Measurements from ENCODE around the gene RSPH10B2.
"Not testable (repeated sequence)": the region's sequence is repeated elsewhere in the genome, so short reads cannot be mapped to it uniquely, and the experiment has no call there.

Gene RSPH10B2

GRCh38 chr7:6753964-6754363 lies at the start of gene RSPH10B2:
RSPH10B2 (plus strand) TSS chr7:6754103; CDS start chr7:6757678, 3,575 bp downstream.
- not testable (repeated sequence) for FAIRE-seq

DNA sequence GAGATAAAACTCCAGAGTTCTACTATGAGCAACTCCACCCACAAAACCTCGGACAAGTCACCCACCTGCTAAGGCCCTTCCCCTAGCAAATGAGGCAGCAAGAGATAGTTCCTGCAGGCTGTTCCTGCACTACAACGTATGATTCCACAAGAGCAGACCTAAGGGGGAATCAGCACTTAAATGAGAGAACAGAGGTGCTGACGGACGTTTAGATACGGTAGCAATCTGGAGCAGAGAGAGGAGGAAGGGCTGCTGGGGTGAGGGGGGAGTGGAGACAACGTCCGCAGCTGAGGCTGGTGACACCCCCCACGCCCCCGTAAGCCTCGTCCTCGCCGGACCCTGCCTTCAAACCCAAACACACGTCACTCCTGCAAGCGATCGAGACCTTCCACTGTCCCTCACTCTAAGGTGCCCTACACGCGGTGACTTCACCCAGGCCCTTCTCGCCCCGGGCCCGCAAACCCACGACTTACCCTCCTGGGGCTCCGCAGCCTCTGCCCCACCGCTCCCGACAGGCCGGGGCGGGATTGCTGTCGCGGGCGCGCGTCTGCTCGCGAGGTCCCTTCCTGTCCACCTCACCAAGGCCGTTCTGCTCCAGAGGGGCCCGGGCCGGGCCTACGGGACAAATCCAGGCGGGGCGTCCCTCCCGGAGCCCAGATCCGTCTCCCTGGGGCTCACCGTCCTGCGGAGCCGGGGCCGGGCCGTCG lies 47.8 kb upstream of the RSPH10B2 start:
- FAIRE-seq = no peak

DNA sequence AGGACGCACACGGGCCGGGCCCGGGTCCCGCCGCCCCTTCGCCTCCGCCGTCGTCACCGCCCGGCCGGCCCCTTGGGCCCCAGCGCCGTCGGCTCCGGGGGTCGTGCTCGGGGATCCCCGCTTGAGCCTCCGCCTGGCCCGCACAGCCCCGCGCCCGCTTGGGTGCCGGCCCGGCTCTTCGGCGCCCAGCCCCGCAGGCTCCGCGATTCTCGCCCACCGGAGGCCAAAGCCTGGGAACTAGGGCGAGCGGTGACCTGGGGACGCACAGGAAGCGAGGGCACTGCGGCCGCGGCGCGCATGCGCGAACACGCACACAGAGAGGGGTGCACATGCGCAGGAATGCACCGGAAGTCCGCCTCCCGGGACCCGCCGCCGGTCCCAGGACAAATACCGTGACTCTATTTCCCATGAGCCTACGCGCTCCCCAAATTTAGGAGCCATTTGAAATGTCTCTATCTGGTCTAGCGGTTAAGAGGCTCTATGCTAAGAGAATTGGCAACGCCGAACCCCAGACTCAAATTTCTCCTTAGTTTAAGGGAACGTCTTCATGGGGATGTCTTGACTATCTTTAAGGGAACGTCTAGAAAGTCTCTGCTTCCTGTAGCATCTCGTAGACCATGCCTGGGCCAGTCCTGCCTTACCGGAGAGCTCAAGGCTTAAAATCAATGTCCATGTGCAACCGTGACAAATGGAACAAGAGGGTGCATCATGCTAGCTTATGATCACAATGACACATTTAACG lies 47.1 kb upstream of the RSPH10B2 start, which contains the start of gene ZNF12:
ZNF12 (minus strand) TSS at position 282 of the 742 bp plus-strand sequence. CDS start 1,774 bp downstream, outside the sequence.
- no peak for FAIRE-seq

DNA sequence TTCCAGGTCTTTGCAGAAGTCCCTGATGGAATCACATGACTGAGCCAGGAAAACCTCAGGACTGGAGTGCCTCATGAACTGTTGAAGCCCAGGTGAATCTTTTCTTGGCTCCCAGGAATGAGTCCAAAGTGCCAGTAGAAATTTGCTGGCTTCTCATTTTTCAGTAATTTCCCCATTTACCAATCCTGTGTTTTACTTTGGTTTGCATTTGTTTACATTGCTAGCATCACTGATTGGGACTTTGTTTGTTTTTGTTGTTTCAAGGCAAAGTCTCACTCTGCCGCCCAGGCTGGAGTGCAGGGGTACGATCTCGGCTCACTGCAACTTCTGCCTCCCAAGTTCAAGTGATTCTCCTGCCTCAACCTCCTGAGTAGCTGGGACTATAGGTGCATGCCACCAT lies 45.6 kb upstream of the RSPH10B2 start:
- no peak for FAIRE-seq

DNA sequence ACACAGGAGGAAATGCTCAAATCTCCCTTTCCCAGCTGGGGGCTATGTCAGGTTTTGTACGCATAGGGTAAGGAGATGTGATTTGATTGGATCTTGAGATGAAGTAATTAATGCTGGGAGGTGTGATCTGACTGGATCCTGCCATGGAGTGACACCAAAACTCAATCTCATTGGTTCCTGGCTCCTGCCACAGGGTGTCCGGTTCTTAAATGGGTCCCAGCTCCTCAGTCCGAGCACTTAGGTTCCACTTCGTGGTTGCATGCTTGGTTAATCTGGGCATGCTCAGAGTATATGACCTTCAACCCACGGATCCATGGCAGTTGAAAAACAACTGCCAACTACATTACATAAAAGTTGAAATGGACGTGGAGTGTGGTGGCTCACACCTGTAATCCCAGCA lies 44.1 kb upstream of the RSPH10B2 start:
- no peak for FAIRE-seq

DNA sequence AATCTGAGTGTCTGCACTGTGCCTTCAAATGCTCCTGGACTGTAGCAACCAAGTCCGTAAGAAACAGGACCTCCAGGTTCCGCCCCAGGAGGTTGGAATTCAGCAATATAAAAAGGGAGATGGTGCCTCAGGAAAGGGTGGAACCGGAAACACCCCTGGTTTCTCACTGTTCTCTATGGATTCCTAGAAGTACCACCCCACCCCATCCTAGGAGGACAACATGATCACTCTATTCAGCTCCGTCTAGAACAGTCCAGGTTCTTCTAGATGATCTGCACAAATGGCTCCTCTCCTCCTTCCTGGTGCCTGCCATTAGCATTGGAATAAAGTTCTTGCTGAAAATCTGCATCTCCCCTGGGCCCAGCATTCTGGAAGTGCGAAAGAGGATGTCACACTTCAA lies 39.5 kb upstream of the RSPH10B2 start:
- FAIRE-seq = no peak

DNA sequence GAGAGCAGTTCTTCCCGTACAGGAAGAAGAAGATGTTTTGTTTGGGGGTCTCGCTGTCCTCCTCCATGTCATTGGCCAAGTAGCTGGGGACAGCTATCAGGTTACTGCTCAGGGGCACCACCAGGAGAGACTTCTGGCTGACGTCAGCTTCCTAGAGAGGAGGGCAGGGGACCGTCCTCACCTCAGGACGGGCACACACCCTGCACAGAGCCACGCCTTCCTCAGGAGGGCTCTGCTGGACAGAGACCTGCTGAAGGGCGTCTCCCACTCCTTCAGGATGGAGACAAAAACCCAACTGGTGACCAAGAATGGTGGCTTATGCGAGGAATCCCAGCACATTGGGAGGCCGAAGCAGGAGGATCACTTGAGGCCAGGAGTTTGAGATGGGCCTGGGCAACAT lies 38.0 kb upstream of the RSPH10B2 start:
- not testable (repeated sequence) for FAIRE-seq

GRCh38 chr7:6718124-6718523 lies 35.8 kb upstream of the RSPH10B2 start:
- no peak for FAIRE-seq

DNA sequence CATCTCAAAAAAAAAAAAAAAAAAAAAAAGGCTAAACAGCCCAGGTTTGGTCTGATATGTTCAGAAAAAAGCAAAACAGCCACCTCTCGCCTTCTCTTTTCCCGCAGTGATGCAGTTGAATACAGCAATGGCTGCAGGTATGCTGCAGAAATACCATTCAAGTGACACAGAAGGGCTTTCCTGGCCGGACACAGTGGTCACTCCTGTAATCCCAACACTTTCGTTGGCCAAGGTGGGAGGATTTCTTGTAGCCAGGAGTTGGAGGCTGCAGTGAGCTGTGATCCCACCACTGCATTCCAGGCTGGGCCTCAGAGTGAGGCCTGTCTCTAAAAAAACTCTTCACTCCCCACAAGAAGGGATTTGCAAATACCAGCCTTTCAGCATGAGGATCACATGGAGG lies 29.6 kb upstream of the RSPH10B2 start:
- FAIRE-seq = not testable (repeated sequence)

- FAIRE-seq = no peak
Observed at GRCh38 chr7:6725003-6725402, 28.9 kb upstream of the RSPH10B2 start.

- FAIRE-seq = not testable (repeated sequence)
Observed at GRCh38 chr7:6726341-6726740, 27.6 kb upstream of the RSPH10B2 start.

- FAIRE-seq = no peak
Observed at GRCh38 chr7:6727663-6728062, 26.2 kb upstream of the RSPH10B2 start.

GRCh38 chr7:6728893-6729491 lies 24.9 kb upstream of the RSPH10B2 start:
- not testable (repeated sequence) for FAIRE-seq

GRCh38 chr7:6729492-6730342 lies 24.2 kb upstream of the RSPH10B2 start:
- FAIRE-seq = no peak

- FAIRE-seq = no peak
Observed at GRCh38 chr7:6730343-6730633, 23.6 kb upstream of the RSPH10B2 start.

DNA sequence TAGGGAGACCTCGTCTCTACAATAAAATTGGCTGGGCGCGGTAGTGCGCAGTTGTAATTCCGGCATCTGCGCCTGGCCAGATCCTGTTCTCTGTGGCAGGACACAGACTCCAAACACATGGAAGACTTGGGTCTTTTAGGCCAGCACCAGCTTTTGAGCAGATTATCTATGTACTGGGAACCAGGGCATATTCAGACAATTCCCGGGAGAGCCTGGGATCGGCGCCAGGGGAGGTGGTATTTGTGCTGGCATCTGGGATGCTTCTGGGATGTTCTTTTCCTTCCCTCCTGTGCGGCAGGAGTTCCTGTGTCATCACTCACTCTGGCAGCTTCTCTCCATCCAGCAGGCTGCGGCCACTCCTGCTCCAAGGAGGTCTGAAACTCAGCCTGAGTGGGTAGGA lies 15.5 kb upstream of the RSPH10B2 start:
- not testable (repeated sequence) for FAIRE-seq

DNA sequence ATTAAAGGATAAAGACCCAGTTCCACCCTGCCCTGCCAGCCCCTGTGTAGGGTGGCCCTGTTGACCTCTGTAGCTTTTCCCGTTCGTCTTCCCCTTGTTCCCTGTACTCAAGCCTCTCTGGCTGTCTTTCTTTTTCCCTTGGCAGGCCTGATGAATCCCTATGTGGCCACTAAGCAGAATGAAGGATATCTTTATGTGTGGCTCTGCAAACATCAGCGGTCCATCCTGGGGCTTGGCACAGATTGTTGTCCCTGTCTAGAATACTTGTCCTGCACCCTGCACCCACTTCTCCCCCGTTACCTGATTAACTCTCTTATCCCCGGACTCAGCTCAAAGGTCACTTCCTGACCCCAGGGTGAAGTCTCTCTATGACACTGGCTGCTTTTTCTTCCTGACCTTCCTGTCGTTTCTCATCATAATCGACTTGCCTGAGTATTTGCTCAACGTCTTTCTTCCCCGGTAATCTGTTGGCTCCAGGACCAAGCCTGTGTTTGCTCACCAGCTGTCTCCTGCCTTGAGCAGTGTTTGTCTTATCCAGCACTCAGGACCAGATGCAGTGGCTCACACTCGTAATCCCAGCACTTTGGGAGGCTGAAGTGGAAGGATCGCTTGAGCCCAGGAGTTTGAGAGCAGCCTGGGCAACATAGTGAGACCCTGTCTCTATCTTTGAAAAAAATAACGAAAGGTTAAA lies 9.3 kb upstream of the RSPH10B2 start:
- FAIRE-seq = not testable (repeated sequence)

GRCh38 chr7:6749335-6749734 lies 4.6 kb upstream of the RSPH10B2 start:
- not testable (repeated sequence) for FAIRE-seq

DNA sequence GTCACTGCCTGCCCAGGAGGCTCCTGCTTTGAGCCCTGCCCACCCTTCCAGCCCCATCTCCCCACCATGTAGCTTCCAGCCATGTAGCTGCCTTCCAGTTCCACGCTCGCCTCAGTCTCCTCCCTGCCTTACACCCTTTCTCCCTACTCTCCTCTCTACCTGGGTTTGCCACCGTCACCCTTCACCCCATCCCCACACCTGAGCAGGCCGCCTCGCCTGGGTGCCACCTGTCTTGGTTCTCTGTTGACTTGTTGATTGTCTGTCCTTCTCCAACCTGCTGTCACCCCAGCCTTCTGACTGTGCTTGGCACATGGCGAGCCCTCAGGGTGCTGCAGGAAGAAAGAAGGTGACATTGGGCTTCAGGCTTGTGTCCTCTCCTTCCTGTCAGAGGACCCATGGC lies 3.7 kb upstream of the RSPH10B2 start:
- FAIRE-seq = not testable (repeated sequence)

GRCh38 chr7:6761186-6761585 lies 7.3 kb downstream of the RSPH10B2 start:
- FAIRE-seq = not testable (repeated sequence)

- FAIRE-seq = not testable (repeated sequence)
Observed at GRCh38 chr7:6781581-6781980, 27.7 kb downstream of the RSPH10B2 start.

GRCh38 chr7:6789353-6789752 lies 35.5 kb downstream of the RSPH10B2 start:
- FAIRE-seq = not testable (repeated sequence)

Measured in colon (tissue), 2 donors.